ENCODE results near the gene PIK3CA. TPM values are rescaled to one million over a fixed set of nuclear protein-coding genes. Genes with fewer than 3 reads are reported as not detected.

The PIK3CA gene
- total RNA-seq, 1 donor from 2014 or later, result 28.0 TPM

GRCh38 chr3:179136195-179136594, 12.0 kb upstream of the PIK3CA start:
- Mint-ChIP-seq H3K9me3 (ENCODE audit: unreplicated experiment) (no peaks in the 10 kb centered on the region), H3K27me3 (ENCODE audit: low read depth, unreplicated experiment) (no peaks in the 10 kb centered on the region), H3K4me1 (ENCODE audit: low read depth, unreplicated experiment) (no peaks in the 10 kb centered on the region), H3K36me3 (ENCODE audit: low read depth, unreplicated experiment) (no peaks in the 10 kb centered on the region), H3K27ac (ENCODE audit: unreplicated experiment) (no peak overlapping the region), H3K4me3 (ENCODE audit: unreplicated experiment) (no peak overlapping the region)
- no peaks in the 10 kb centered on the region for H3K27me3 ChIP-seq (ENCODE audit: insufficient read depth, low read length)
- TF ChIP-seq EZH2 (IDR thresholded peaks at IDR 0.05; ENCODE audit: insufficient read depth, low read length), result no peak
- TF ChIP-seq CTCF (IDR thresholded peaks at IDR 0.05; ENCODE audit: insufficient read depth, low read depth, low read length), result no peak
- H3K4me2 ChIP-seq (ENCODE audit: low read length), result no peak overlapping the region
- no peaks in the 10 kb centered on the region for H3K4me1 ChIP-seq (ENCODE audit: insufficient read depth, low read length)
- H3K9me3 ChIP-seq (ENCODE audit: insufficient read depth, low read depth, low read length), result no peaks in the 10 kb centered on the region
- no peak overlapping the region for H2AFZ ChIP-seq (ENCODE audit: low read depth, low read length)
- no peaks in the 10 kb centered on the region for H3K79me2 ChIP-seq (ENCODE audit: insufficient read depth, low read length)
- FAIRE-seq (no peak), DNase-seq (ENCODE audit: low read depth) (no peak)
- no peaks in the 10 kb centered on the region for H4K20me1 ChIP-seq (ENCODE audit: insufficient read depth, low read length)
- no peak overlapping the region for H3K9ac ChIP-seq (ENCODE audit: low read length)
- no peak overlapping the region for H3K4me3 ChIP-seq (ENCODE audit: insufficient read depth, low read depth, low read length)
- no peaks in the 10 kb centered on the region for H3K36me3 ChIP-seq (ENCODE audit: insufficient read depth, low read length)
- H3K27ac ChIP-seq (ENCODE audit: low read depth, low read length), result no peak overlapping the region

- DNase-seq (ENCODE audit: low read depth) (no peak), FAIRE-seq (no peak)
- H3K27me3 Mint-ChIP-seq (ENCODE audit: low read depth, unreplicated experiment), result no peaks in the 10 kb centered on the region
- H3K27ac Mint-ChIP-seq (ENCODE audit: unreplicated experiment), result no peak overlapping the region
- no peaks in the 10 kb centered on the region for H3K36me3 ChIP-seq (ENCODE audit: insufficient read depth, low read length)
- no peaks in the 10 kb centered on the region for H4K20me1 ChIP-seq (ENCODE audit: insufficient read depth, low read length)
- no peaks in the 10 kb centered on the region for H3K4me1 ChIP-seq (ENCODE audit: insufficient read depth, low read length)
- H3K4me2 ChIP-seq (ENCODE audit: low read length), result no peak overlapping the region
- TF ChIP-seq EZH2 (IDR thresholded peaks at IDR 0.05; ENCODE audit: insufficient read depth, low read length) (no peak), CTCF (IDR thresholded peaks at IDR 0.05; ENCODE audit: insufficient read depth, low read depth, low read length) (no peak)
- no peaks in the 10 kb centered on the region for H3K79me2 ChIP-seq (ENCODE audit: insufficient read depth, low read length)
- H3K4me3 Mint-ChIP-seq (ENCODE audit: unreplicated experiment), result no peak overlapping the region
- no peaks in the 10 kb centered on the region for H3K36me3 Mint-ChIP-seq (ENCODE audit: low read depth, unreplicated experiment)
- H3K27ac ChIP-seq (ENCODE audit: low read depth, low read length), result no peak overlapping the region
- peaks cover 7% of the 10 kb centered on the region for H3K4me1 Mint-ChIP-seq (ENCODE audit: low read depth, unreplicated experiment)
- no peak overlapping the region for H3K9ac ChIP-seq (ENCODE audit: low read length)
- H3K9me3 ChIP-seq (ENCODE audit: insufficient read depth, low read depth, low read length), result no peaks in the 10 kb centered on the region
- H3K27me3 ChIP-seq (ENCODE audit: insufficient read depth, low read length), result no peaks in the 10 kb centered on the region
- no peak overlapping the region for H2AFZ ChIP-seq (ENCODE audit: low read depth, low read length)
- no peak overlapping the region for H3K4me3 ChIP-seq (ENCODE audit: insufficient read depth, low read depth, low read length)
- H3K9me3 Mint-ChIP-seq (ENCODE audit: unreplicated experiment), result no peaks in the 10 kb centered on the region
Observed at GRCh38 chr3:179141890-179142289, 6.3 kb upstream of the PIK3CA start.

- TF ChIP-seq CTCF (IDR thresholded peaks at IDR 0.05; ENCODE audit: insufficient read depth, low read depth, low read length) (peak; percentile 76), EZH2 (IDR thresholded peaks at IDR 0.05; ENCODE audit: insufficient read depth, low read length) (no peak)
- no peaks in the 10 kb centered on the region for H3K9me3 Mint-ChIP-seq (ENCODE audit: unreplicated experiment)
- Histone ChIP-seq H3K9me3 (ENCODE audit: insufficient read depth, low read depth, low read length) (no peaks in the 10 kb centered on the region), H4K20me1 (ENCODE audit: insufficient read depth, low read length) (peaks cover 21% of the 10 kb centered on the region), H3K4me3 (ENCODE audit: insufficient read depth, low read depth, low read length) (peak overlapping the region; percentile 97), H3K36me3 (ENCODE audit: insufficient read depth, low read length) (no peaks in the 10 kb centered on the region), H3K9ac (ENCODE audit: low read length) (peak overlapping the region; percentile 89), H3K79me2 (ENCODE audit: insufficient read depth, low read length) (peaks cover 36% of the 10 kb centered on the region), H2AFZ (ENCODE audit: low read depth, low read length) (peak overlapping the region; percentile 90), H3K4me2 (ENCODE audit: low read length) (peak overlapping the region; percentile 94), H3K27me3 (ENCODE audit: insufficient read depth, low read length) (no peaks in the 10 kb centered on the region), H3K4me1 (ENCODE audit: insufficient read depth, low read length) (no peaks in the 10 kb centered on the region), H3K27ac (ENCODE audit: low read depth, low read length) (peak overlapping the region; percentile 69)
- H3K4me1 Mint-ChIP-seq (ENCODE audit: low read depth, unreplicated experiment), result peaks cover 21% of the 10 kb centered on the region
- no peaks in the 10 kb centered on the region for H3K27me3 Mint-ChIP-seq (ENCODE audit: low read depth, unreplicated experiment)
- DNase-seq (ENCODE audit: low read depth), result peak; percentile 48
- H3K27ac Mint-ChIP-seq (ENCODE audit: unreplicated experiment), result peak overlapping the region; percentile 43
- peak; percentile 67 for FAIRE-seq
- no peak overlapping the region for H3K4me3 Mint-ChIP-seq (ENCODE audit: unreplicated experiment)
- H3K36me3 Mint-ChIP-seq (ENCODE audit: low read depth, unreplicated experiment), result no peaks in the 10 kb centered on the region
Observed at GRCh38 chr3:179146911-179147513, 1.1 kb upstream of the PIK3CA start.
